ENCODE data around the gene RAB29.

The RAB29 gene

DNA sequence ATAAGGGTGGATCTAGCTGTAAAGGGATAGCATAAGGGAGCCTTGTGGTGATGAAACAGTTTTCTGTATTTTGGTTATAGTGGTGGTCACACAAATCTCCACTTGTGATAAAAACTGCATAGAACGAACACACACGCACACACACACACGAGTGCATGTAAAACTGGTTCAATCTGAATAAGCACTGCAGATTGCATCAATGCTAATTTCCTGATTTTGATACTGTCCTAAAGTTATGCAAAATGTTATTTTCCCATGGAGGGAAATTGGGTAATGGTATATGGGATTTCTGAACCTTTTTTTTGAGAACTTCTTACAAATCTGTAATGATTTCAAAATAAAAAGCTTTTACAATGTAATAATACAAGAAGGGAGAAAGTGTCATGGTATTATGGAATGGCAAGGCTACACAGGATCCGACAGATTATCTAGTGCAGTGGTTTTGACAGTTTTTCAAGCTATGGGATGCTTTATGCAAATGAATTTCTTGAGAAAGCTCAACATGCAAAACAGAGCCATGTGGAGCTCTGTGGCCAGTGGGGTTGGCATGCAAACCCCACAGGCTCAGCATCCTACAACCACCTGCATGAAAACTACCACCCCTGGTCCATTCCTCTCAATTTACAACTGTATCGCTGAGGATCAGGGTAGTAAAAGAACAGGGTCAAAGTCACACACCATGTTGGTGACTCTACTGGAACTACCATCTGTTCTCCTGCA, 18.9 kb upstream of the RAB29 start:
- DNase-seq = no peak

DNA sequence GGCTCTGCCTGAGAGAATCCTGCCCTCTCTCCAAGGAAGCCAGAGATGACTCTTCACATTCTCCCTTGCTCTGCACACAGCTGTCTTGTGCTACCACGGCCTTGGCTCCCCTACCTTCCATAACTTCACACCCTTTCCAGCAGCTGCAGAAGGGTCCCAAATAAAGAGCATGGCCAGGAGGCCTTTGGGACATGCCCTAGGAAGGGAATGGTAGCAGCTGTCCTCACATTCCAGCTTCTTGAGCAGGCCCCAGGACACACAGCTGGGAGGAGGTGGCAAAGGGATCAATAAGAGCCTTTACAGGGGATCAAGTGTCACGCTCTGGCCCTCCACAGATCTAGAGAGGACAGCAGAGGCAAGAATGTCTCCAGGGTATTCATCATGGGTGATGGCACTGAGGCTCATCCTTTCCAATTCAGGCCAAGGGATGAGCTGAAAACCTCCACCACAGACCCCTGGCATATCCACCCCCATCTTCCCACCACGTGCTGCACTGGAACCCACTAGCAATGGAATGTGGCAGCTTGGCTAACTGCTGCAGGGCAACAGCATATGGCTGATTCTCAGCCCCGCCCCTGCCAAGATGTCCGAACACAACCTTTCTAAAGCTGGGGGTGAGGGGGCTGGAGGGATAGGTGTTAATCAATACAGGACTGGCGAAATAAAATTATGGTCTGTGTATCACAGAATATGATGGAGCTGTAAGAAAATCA, 17.8 kb upstream of the RAB29 start:
- no peak for DNase-seq

DNA sequence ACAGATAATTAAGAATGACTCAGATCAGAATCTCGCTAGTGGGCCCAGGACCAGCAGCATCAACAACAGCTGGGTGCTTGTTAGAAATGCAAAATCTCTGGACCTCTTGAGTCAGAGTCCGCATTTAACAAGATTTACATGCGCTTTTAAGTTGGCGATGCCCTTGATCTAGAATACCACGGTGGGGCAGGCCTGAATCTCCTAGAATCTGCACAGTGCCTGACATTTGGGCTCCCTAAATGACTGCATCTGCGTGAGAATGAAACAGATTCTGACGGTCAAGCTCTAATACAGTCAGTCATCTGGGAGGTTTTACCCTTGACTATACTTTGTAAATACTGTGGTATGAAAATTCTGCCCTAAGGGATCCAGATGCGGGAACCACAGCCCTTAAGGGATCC, 17.2 kb upstream of the RAB29 start:
- DNase-seq = no peak

DNA sequence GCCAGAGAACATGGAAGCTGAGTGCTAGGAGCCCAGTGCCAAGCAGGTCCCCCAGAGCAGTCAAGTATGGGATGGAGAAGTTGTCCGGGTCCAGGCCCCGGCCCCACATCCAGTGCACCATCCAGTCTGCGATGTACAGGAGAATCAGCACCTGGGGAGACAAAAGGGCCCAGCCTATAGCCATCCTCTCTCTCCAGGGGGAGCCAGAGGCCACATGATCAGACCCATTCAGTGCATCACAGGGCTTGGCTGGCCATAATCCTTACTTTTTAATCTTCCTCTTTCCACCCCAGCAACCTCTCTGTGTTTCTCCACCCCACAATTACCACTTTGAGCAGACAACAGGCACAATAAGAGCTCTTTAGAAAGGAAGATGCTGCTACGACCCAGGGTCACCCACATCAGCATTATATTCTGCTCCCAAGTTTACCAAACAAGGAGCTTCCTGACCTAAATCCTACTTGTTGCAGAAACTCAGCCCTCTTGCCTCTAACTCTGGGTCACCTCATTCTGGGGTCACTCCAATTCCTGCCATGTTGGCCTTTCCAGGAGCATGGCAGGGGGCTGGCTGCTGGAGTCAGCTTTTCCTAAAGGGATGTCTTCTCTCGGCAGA, 16.4 kb upstream of the RAB29 start:
- peak; percentile 56 for DNase-seq

DNA sequence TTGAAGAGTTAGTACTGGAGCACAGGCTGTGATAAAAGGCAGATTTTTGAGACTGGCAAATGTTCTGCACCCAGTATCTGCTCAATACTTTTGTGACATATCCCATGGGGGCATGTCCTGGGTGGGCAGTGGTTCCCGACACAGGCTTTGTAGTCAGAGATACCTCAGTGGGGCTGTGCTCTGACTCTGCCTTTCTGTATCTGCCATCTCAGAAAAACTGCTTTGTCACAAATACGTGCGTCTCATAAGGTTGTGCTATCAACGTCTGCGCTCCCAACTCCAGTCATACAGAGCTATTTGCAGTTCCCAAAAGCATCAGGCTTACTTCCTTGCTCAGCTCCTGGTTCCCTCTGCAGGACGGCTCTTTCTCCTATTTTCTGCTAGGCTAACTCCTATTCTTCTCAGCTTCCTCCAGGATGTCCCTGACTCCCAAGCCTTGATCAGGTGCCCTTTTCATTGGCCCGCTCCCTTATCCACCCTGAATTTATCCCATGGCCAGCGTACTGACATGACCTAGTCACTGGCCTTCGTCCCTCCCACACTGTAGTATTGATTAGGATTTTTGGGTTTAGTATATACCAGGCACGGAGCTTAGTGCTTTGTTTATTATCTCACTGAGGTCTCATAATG, 12.1 kb upstream of the RAB29 start:
- DNase-seq = no peak

DNA sequence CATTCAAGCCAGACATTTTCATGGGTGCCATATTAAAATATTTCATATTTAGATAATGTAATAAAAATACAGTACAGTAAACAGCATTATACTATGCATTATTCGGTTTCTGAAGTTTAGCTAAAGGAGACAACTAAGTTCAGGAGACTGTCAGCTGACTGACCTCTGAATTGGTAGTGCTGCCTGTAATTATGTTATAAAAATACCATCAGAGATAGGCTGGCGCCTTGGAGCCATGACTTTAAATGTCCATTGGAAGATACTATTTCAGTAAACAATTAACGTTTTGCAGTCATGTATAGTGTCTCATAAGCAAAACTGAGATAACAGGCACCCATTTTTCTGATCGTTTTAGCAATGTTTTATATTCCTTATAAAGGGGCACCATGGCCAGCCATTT, 11.3 kb upstream of the RAB29 start:
- no peak for DNase-seq

DNA sequence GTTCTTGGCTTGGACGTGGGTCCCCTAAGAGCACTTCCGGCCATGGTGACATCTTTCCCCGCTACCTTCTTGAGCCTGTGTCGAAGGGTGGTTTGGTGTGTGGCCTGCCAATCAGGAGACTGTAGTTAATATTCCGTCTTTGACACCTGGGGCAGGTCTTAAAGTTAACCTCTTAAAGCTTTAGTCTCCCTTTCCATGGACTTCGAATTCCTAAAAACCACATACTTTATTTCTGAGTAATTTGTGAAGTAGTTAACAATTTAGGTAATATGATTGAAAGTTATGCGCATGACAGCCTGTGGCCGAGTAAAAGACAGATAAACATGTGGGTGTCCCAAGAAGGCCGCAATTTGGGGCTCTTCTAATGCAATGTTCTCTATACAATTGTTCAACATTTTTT, 10.2 kb upstream of the RAB29 start:
- no peak for DNase-seq

DNA sequence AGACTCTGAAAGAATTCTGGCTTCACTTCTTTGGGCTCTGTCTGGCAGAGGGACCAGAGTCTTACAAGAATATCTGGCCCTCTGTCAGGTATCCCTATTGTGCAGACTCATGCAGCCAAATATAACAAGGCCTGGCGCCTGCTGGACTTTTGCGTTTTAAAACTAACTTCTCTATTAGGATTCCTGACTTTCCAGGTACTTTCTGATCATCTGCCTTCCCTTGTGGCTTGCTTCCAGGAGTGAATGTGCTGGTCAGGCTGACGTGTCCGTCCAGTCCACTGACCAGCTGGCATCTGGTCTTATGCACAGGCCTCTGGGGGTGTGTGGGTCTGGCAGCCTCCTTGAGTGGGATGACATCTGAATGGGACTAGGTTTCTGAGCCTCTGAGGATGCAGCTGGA, 8.6 kb upstream of the RAB29 start:
- no peak for DNase-seq

DNA sequence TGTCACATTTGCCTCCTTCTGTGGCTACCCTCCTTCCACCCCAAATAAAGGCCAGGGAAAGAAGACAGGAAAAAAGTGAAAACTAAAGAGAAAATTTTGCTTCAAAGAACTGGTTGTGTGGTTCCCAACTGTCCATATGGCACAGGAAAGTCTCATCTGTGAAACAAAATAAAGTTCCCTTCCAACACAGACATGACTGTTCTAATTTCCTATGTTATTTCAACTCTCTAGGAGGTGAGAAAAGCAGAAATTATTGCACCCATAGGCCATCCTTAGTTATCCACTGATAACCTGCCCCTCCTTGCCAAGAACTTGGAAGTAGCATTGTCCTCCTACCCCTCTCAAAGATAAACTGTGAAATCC, 8.1 kb upstream of the RAB29 start:
- no peak for DNase-seq

DNA sequence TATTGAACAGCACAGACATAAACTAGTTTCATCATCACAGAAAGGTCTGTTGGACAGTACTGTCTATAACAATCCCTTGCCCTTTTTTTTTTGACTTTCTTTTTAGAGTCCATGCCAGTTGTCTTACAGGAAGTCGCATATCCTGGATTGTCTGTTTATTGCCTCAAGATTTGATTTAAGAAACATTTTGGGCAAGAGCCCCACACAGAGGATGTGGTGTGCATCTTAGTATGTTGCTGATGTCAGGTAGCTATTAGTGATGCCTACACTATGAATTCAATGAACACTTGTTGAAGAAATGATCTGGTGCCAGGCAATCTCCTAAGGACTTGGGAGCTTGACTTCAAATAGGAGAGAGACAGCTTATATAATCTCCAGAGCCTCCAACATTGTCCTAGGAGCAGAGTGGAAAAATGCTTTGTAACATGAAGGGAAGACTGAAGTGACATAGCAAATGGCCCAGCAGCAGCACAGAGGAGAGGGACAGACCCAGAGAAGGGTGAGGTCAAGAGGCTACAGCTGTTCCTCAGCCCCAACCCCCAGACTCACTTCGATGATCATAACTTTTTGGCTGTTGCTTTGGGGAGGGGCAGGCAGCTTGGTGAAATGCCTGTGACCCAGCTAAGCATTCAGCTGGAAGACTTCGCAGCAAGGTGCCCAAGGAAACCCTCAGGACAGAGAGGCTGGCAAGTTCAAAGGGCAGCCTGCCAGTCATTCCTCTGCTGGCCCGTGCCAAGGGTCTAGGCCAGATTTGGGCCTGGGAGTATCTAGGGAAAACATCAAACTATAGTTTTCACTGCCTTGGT, 7.5 kb upstream of the RAB29 start:
- DNase-seq = no peak

DNA sequence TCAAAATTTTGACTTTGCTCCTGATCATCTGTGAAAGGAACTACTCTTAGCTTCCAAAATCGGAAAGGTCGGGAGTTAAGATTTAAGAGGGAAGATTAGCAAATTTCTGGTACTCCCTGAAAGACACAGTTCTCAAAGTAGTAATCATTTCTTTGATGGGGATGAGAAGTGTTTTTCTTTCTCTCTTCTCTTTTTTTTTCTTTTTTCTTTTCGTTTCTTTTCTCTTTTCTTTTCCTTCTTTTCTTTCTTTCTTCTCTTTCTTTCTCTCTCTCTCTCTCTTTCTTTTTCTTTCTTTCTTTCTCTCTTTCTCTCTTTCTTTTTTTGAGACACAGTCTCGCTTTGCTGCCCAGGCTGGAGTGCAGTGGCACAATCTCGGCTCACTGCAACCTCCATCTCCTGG, 5.1 kb upstream of the RAB29 start:
- DNase-seq = no peak

DNA sequence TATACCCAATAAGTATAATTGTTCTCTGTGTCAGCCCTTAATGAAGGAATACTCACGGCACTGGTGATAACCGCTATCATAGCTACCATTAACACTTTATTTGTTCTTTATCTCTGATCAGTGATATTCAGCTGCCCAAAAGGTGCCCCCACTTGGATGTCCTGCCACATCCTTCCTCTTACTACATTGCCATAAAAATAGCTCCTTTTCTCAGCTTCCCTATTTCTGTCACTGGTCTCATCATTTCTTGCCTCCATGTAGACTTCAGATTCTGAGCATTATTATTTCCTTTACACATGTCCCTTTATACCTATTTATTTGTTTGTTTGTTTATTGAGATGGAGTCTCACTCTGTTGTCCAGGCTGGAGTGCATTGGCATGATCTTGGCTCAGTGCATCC, 2.7 kb upstream of the RAB29 start:
- DNase-seq = no peak

DNA sequence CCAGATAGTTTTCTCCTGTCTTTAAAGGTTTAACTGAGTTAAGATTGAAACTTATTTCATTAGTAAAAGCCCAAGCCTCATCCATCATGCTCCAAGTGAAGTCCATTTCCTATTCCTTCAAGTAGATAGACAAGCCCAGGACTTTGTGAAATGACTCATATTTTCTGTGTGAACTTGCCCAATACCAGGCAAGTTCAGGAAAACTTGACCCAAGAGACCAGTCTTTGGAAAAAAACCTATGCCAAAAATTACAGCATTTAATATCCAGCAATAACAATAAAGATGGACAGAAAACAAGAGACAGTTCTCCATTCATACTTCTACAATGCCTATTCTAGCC, 405 bp upstream of the RAB29 start:
- DNase-seq = no peak

DNA sequence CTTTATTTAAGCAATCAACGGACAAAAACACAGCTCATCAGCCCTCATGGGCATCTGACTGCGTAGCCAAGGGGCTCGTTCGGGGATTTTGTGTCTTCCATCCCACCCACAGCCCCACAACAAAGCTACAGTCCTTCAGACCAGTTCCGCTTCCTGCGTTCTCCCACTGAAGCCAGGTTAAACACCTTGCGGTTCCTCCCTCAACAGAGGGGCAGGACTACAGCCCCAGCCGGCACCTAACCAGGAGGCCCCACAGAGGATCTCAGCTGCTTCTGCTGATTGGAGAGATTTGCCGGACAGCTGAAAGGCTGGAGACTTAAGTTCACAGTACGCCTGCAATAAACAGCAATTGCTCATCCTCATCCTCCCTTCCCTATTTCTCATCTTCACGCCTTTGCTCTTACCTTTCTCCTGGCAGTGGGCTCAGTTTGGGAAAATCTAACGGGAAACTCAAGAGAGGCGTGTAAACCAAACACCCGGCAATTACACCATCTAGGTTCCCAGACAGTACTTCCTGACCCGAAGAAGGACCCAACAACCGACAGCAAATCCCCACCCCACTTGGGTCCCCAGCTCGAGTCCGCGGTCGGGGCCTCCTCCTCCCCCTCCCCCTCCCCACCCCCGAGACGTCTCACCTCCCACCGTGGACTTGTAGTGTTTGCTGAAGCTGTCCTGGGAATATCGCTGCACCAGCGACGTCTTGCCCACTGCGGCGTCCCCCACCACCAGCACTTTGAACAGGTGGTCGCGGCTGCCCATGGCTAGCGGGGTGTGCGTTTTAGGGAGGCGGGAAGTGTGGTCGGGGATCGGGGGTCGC, 876 bp downstream of the RAB29 start:
- no peak for DNase-seq

DNA sequence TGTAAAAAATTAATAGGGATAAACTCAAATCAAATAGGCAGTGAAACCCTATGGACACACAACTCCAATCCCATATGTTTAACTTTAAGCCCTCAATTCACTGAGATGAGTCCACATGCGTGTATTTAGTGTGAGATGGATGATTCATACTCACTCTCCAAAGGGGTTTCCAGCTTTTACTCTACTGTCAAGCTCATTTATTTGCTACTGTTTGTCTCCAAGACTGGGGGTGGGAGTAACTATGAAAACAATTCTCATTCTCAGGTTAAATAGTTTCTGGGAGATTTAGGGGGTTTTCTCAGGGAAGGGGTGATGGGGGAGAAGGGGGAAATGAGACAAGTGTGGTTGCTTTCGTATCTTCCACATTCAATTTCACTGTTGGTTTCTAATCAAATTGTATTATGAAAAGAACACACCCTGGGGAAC, 2.7 kb downstream of the RAB29 start:
- DNase-seq = no peak

DNA sequence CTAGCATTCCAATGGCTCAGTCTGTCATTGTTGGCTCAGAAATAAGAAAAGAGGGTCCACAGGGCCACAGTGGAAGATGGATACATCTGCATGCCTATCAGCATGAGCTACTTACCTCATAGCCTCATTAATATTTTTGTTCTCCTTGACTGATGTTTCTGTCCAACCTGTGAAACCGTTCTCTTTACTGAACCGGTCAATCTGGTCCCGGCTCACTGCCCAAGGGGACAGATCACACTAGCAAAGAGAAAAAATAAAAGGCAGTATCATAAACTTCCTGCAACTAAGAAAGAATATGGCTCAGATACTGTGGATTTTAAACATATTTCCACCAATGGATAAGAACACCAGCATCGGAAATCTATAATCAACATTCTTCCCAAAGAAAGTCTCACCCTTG, 4.7 kb downstream of the RAB29 start:
- DNase-seq = no peak

DNA sequence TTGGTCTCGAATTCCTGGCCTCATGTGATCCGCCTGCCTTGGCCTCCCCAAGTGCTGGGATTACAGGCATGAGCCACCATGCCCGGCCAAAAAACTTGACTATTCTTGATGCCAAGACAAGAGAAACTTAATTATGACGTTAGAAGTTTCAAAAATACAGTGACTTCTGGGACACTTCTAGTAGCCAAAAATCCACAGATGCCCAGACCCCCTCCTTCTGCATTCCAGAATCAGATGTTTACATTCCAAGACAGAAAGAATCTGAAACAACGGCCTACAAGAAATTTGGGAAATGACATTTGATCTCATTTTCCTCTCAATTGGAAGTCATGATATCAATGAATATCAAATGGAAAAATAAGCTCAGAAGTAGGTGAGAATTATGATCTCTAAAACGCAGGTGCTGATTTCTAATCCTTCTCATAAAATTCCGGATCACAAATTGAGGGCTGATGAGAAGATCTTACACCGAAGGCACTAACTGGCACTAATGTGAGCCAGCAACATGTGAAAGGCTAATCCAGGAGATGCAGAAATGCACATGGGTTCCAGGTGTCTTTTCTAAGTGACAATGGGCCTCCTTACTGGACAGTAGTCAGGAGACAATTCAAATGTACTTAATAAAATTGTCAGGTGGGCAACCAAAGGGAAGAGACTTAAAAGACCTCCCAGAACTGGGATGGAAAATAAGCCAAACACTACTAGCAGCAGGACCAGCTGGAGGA, 5.5 kb downstream of the RAB29 start:
- no peak for DNase-seq

DNA sequence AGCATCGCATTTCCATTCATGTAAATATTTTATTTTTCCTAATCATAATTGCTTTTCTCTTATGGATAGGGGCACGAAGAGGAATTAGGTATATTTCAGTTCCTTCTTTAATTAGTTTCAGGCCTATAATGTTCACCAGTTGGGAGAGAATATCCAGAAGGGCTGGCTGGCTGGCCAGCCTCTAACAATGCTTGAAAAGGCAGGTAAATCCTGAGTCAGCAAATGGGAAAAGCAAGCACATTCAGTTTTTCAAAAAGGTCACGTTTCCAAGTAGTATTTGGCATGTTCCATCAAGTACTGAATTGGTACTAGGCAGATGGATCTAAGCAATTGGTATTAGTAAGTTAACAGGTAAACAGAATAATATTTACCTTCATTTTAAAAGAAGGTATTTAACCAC, 8.0 kb downstream of the RAB29 start:
- no peak for DNase-seq

DNA sequence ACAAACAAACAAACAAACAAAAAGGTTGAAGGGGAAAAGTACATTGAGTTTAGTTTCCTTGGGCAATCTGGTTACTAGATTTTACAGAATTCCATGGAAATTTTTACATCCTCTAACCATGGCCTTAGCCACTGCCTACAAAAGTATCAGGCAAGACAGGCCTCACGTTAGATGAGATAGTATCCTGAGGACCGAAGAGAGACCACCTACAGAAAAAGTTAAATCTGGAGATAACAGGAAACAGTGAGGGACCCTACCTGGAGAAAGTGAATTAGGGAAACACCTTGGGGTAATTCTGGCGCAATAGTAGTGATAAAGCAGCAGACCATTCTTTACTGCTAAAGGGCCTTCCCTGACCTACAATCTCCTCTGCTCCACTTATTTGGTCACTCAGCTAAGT, 8.7 kb downstream of the RAB29 start:
- DNase-seq = no peak

DNA sequence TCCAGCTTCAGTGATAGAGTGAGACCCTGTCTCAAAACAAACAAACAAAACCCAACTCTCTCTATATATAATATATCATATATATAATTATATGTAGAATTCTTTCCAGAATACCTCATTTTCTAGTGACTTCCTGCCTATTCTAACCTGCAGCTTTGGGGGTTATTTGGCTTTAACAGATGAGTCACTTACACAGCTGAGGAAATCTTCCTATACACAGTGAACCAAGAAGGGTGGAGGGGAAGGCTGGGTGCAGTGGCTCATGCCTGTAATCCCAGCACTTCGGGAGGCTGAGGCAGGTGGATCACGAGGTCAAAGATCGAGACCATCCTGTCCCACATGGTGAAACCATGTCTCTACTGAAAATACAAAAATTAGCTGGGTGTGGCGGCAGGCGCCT, 9.2 kb downstream of the RAB29 start:
- no peak for DNase-seq

DNA sequence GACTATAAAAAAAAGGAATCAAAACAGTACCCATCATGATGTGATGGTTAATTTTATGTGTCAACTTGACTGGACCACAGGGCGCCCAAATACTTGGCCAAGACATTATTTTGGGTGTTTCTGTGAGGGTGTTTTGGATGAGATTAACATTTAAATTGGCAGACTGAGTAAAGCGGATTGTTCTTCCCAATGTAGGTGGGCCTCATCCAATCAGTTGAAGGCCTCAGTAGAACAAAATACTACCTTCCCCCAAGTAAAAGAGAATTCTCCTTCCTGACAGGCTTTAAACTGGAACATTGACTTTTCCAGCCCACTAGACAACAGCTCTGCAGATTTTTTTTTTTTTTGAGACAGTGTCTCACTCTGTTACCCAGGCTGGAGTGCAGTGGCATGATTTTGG, 10.7 kb downstream of the RAB29 start:
- DNase-seq = no peak

DNA sequence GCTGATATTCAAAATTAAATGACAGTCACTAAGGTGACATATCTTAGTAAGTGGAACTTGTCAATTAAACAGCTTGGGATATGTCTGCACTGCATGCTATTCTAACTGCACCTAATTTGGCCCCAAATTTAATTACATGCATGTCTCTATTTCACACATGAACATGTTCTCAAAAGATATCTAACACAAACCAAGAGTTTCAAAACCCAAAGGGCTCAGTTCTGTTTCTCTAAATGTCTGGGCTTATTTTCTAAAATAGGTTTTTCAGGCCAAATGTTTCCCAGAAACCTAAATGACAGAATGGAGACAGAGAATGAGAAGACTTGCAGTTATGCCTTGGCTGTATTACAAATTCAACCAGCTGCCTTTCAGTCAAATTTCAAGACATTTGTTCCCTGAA, 11.3 kb downstream of the RAB29 start:
- DNase-seq = no peak

All from NCI-H2227 treated with DMSO at 0.1 percent for 48 hours (cell line).